GM18526 (cell line): ENCODE measurements around the gene VSTM2B.

ENCODE experiments used
- POLR2A ChIP-seq: IDR thresholded peaks from 3 replicates; pipeline ENCODE4 v1.6.1; 2011; ENCODE audit not compliant: insufficient read length; ENCODE audit errors: extremely low read depth

The VSTM2B gene

GRCh38 chr19:29525901-29526729 is at the start of gene VSTM2B:
VSTM2B (plus strand) TSS chr19:29525994; CDS start chr19:29526584, 590 bp downstream.
- TF ChIP-seq POLR2A: no peak

GRCh38 chr19:29476528-29476927 is 49.3 kb upstream of the VSTM2B start:
- TF ChIP-seq POLR2A: no peak

GRCh38 chr19:29477831-29478577 is 47.8 kb upstream of the VSTM2B start:
- TF ChIP-seq POLR2A: no peak

- no peak for TF ChIP-seq POLR2A
These were observed 46.9 kb upstream of the VSTM2B start for GRCh38 chr19:29478578-29479565.

DNA sequence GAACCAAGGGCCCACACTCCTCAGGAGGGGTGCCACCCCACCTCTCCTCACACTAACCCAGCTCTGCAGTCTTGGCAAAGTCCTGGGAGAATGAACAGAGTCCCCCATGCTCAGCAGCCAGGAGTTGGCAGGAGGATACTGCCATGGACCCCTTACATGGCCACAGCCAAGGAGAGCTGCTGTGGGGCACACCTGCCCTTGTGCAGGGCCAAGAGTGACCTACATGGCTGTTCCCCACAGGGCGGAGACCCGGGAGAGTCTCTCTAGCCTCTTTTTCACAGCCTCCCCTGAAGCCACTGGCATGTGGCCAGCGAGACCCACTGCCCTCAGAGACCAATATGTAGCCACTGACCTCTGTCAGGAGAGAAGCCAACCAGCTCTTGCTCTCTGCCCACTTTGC is 45.9 kb upstream of the VSTM2B start:
- no peak for TF ChIP-seq POLR2A

GRCh38 chr19:29480507-29480906 is 45.3 kb upstream of the VSTM2B start:
- TF ChIP-seq POLR2A: no peak

DNA sequence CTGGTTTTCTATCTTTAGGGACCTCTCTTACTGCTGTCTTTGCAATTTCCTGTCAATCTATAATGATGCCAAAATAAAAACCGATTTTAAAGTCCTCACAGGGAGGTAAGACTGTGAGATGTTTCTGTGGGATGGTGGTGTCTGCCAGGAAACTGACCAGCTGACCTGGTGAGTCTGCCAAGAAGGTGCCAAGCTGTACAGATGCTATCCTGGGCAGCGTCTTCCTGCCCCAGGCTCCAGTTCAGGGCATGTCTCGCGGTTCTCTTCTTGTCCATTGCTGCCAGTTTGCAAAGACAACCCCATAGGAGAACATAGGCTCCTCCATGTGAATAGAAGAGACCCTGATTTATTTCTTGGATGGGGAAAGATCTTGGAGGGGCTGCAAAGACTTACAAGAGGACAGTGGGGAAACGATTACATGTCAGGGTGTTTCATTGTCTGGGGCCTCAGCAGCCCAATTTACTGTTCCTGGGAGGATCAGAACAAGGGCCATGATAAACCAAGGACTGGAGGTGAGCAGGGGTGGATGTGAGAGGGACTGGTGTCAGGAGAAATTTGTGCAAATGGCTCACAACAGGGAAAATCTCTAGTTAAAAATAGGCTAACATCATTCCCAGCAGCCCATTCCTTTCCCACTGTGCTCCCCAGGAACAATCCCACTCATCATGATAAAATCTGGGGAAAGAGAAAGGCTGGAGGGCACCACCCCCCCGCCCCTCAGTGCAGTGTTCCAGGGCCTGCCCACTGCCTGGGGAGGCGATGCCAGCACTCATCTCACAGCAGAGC is 42.7 kb upstream of the VSTM2B start:
- no peak for TF ChIP-seq POLR2A

- no peak for TF ChIP-seq POLR2A
These were observed 42.2 kb upstream of the VSTM2B start for GRCh38 chr19:29483641-29483920.

DNA sequence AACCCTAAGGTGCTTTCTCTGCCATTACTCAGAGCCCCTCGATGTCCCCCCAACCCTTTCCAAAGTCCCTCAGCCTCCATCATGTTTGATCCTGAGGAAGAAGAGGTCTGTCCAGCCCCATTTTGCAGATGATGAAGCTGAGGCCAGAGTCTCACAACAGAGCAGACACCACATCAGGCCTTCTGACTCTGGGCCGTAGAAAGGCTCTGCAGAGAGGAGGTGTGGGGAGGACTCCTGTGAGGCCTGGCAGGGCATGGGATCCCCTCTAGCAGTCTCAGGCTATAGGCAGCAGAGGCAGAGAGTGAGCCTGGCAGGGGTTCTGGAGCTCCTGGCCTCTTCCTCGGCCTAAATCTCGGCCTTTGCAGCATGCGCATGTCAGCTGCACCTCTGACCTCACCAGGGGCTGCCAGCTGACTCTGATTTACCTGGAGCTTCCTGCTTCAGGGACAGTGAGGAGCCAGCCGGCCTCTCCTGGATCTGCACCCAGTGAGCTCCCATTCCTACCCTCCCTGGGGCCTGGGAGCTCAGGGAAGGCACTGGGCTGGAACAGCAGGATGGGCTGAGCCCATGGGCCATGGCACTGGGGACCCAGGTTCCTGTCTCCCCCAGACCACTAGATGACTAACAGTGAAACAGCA is 41.7 kb upstream of the VSTM2B start:
- TF ChIP-seq POLR2A: no peak

DNA sequence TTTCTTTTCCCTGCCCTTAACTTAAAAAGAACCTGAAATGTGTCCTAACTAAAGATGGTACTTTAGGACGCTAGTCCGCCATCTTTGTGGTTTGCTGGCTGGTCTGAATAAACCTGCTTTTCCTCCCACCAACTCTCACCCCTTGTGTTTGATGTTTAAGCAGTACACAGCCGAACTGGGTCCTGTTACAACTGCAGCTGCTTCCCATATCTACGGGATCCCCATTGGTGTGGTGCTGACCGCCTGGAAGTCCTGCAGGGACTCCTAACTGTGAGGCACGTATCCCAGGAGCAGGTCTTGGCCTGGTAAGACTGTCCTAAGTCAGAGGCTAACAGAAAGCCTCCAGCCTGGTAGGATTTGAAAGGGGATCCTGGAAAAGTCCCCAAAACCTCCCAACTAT is 40.9 kb upstream of the VSTM2B start:
- TF ChIP-seq POLR2A: no peak

DNA sequence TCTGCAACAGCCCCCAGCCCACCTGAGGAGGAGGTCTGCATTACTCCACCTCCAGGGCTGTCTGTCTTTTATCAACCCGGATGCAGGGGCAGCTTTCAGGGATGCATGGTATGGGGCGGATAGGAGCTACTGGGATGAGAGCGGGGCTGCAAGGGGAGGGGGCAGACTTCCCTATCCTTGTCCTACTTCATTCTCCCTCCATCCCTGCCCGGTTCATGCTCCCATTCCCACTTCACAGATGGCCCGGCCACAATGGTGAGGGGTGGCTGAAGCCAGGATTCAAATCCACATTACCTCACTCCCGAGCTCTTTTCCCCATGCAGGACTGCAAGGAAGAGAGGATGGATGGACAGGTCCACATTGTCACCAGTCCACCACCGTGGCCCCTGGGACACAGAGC is 40.5 kb upstream of the VSTM2B start:
- no peak for TF ChIP-seq POLR2A

- no peak for TF ChIP-seq POLR2A
These were observed 38.4 kb upstream of the VSTM2B start for GRCh38 chr19:29487432-29487831.

GRCh38 chr19:29488316-29488715 is 37.5 kb upstream of the VSTM2B start:
- no peak for TF ChIP-seq POLR2A
